B cell (primary cell): ENCODE measurements around the gene ARHGEF10L.

Experiments
- CTCF ChIP-seq: fragments of 200-600 bp; IDR thresholded peaks from one replicate; pipeline ENCODE4 v1.8.0; 2022; ENCODE audit warnings: antibody characterized with exemption, mild to moderate bottlenecking
- EZH2 ChIP-seq: IDR thresholded peaks from 2 replicates; pipeline ENCODE4 v1.6.1; 2012; ENCODE audit warnings: borderline replicate concordance, low read depth, mild to moderate bottlenecking, moderate library complexity, low read length; ENCODE audit not compliant: insufficient read depth, poor library complexity, severe bottlenecking

- TF ChIP-seq CTCF (no peak), EZH2 (no peak)
Observed at GRCh38 chr1:17711577-17711910, 172.0 kb downstream of the ARHGEF10L start.
